GM18867 (cell line): Measurements from ENCODE around the gene CRLF1.
A peak's percentile ranks its signal among the peaks of the same experiment; 100 is the strongest.

ENCODE experiments used
- ATAC-seq: cut with Tn5 transposase; IDR thresholded peaks from one replicate; pipeline ENCODE4 v1.9.1; 2021; ENCODE audit warnings: mild to moderate bottlenecking, moderate library complexity; ENCODE audit not compliant: unreplicated experiment

The CRLF1 gene

DNA sequence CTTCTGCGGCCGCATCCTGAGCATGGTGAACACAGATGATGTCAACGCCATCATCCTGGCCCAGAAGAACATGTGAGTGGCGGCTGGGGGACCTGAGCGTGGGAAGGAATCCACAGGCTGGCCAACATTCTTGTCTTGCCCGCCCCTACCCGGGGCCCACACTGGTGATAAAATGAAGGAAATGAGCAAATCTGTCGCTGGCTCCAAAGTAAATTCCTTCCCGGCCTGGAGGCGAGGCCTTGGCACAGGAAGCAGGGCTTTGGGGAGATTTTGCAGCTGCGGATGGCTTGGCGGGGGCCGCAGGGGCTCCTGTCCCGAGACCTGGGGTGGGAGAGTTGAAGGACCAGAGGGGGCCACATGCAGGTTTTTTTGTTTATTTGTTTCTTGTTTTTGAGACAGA is 44.5 kb downstream of the CRLF1 start:
- ATAC-seq = no peak

GRCh38 chr19:18559685-18560084 is 46.9 kb downstream of the CRLF1 start:
- no peak for ATAC-seq

GRCh38 chr19:18558604-18559003 is 48.0 kb downstream of the CRLF1 start:
- ATAC-seq = no peak

GRCh38 chr19:18558202-18558555 is 48.4 kb downstream of the CRLF1 start:
- ATAC-seq = no peak

DNA sequence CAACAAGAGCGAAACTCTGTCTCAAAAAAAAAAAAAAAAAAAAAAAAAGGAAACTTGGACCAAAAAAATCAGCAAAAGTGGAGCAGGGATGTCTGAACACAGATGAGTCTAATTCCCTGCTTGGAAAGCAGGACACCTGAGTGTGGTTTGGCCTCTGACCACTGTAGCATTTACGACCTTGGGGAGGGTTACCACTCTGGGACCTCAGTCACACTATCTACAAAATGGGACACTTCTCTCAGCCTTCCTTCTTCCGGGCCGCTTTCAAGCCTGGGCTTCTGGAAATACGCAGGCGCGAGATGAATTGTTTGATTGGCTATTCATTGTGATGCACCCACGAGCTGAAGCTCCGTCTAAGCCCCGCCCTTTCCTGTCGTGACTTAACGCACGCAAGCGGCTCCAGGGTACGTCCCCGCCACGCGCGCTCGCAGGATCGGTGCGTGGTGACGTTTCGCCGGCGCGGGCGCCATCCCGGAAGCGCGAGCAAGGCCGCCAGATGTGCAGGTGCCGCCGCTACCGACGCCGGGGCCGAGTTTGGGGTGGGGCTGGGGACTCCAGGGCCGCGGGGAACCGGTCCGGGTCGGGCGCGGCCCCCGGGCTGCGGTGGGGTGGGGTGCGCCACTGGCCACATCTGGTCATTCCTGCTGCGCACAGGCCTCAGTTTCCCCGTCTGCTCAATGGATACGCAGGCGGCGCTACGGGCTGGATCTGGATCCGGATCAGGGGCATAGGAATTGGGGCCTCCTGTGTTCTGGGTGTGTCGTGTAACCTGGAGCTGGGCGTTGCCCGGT is 49.0 kb downstream of the CRLF1 start, which contains the start of gene KXD1:
Gene KXD1 (plus strand): TSS at position 460 of the 791 bp plus-strand sequence. CDS start 4,187 bp downstream, outside the sequence.
- ATAC-seq = peak; percentile 92

GRCh38 chr19:18551631-18552030 is 55.0 kb downstream of the CRLF1 start:
- ATAC-seq = no peak

DNA sequence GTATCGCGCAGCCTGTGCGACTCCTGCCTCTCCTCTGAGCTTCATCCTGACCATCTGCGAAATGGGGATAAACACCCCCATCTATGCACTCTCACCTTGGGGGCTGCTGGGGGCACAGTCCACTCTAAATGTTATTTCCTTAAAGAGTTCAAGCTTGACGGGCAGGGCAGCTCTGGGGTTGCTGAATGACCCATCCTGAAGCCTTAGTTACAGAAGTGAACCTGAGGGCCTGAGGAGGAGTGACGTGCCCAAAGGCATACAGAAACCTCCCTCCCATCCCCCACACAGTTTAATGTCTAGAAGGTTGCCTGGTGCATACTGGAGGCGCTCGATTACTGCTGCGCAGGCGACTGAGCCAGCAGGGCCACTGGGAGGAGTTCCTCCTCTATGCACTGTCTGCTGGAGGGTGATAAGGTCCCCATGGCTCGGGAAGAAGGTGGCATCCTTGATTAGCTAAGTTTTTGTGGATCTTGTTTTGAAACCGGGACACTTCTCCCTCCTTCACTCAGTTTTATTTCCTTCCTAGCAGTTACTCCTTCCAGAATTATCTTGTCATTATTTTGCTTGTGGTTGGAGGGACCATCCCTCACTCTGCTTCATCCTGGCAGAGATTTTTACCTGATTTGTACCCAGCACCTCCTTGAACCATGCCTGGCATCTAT is 62.7 kb downstream of the CRLF1 start:
- ATAC-seq = peak; percentile 50
